ENCODE data around the gene OR10G2. TPM values are rescaled to one million over a fixed set of nuclear protein-coding genes. Genes with fewer than 3 reads are reported as not detected.
"Not testable (repeated sequence)": the region's sequence is repeated elsewhere in the genome, so short reads cannot be mapped to it uniquely, and the experiment has no call there.

The OR10G2 gene
- polyA plus RNA-seq, 3 donors, result not detected

- H3K4me1 Mint-ChIP-seq, result no peaks in the 10 kb centered on the region
- Histone ChIP-seq H3K4me2 (replicated peaks; ENCODE audit: extremely low read depth, low read length, poor library complexity, severe bottlenecking) (no peak overlapping the region), H4K20me1 (ENCODE audit: insufficient read depth, low read length) (no peaks in the 10 kb centered on the region), H3K9ac (ENCODE audit: insufficient read depth, low read length, poor library complexity, severe bottlenecking) (no peak overlapping the region), H3K9me3 (replicated peaks in 1 of 2; ENCODE audit: control insufficient read depth in 1 of 2, insufficient read depth in 1 of 2, low read length in 2 of 2) (no peaks in the 10 kb centered on the region), H3K27me3 (ENCODE audit: control insufficient read depth in 2 of 2, insufficient read depth in 2 of 2, low read length in 2 of 2) (no peaks in the 10 kb centered on the region), H3K27ac (ENCODE audit: low read depth in 1 of 2, low read length in 2 of 2) (no peak overlapping the region), H2AFZ (ENCODE audit: insufficient read depth, low read depth, low read length, poor library complexity, severe bottlenecking) (no peak overlapping the region), H3K4me3 (replicated peaks in 1 of 3; ENCODE audit: low read depth in 2 of 3, low read length in 3 of 3) (no peak overlapping the region), H3K4me1 (ENCODE audit: control insufficient read depth in 1 of 2, insufficient read depth in 2 of 2, low read length in 2 of 2) (no peaks in the 10 kb centered on the region), H3K36me3 (replicated peaks in 1 of 2; ENCODE audit: control insufficient read depth in 1 of 2, insufficient read depth in 2 of 2, low read length in 2 of 2) (no peaks in the 10 kb centered on the region), H3K79me2 (ENCODE audit: insufficient read depth, low read length) (no peaks in the 10 kb centered on the region)
- H3K36me3 Mint-ChIP-seq, result no peaks in the 10 kb centered on the region
- no CpG with 5 or more reads among the region's 1 CpG for WGBS (ENCODE audit: insufficient coverage)
- no peak overlapping the region for H3K27ac Mint-ChIP-seq
- TF ChIP-seq CTCF (IDR thresholded peaks at IDR 0.05), result no peak
- H3K27me3 Mint-ChIP-seq (ENCODE audit: low read depth in 3 of 3), result peaks cover 2 to 5% (median 3%) of the 10 kb centered on the region in 3 donors
- H3K4me3 Mint-ChIP-seq, result no peak overlapping the region
- intact Hi-C loops (cut with micrococcal nuclease), result no loop called here
- peaks cover 0 to 9% (median 0%) of the 10 kb centered on the region in 7 donors for H3K9me3 Mint-ChIP-seq
- DNase-seq, result no peak
Measured at GRCh38 chr14:21614240-21614639, 20.5 kb downstream of the OR10G2 start.

GRCh38 chr14:21612324-21612723 lies 22.4 kb downstream of the OR10G2 start:
- H3K27ac Mint-ChIP-seq, result no peak overlapping the region
- Histone ChIP-seq H3K9me3 (replicated peaks in 1 of 2; ENCODE audit: control insufficient read depth in 1 of 2, insufficient read depth in 1 of 2, low read length in 2 of 2) (no peaks in the 10 kb centered on the region), H3K79me2 (ENCODE audit: insufficient read depth, low read length) (no peaks in the 10 kb centered on the region), H3K4me3 (replicated peaks in 1 of 3; ENCODE audit: low read depth in 2 of 3, low read length in 3 of 3) (no peak overlapping the region), H4K20me1 (ENCODE audit: insufficient read depth, low read length) (no peaks in the 10 kb centered on the region), H3K27ac (ENCODE audit: low read depth in 1 of 2, low read length in 2 of 2) (no peak overlapping the region), H3K4me2 (replicated peaks; ENCODE audit: extremely low read depth, low read length, poor library complexity, severe bottlenecking) (no peak overlapping the region), H3K4me1 (ENCODE audit: control insufficient read depth in 1 of 2, insufficient read depth in 2 of 2, low read length in 2 of 2) (no peaks in the 10 kb centered on the region), H2AFZ (ENCODE audit: insufficient read depth, low read depth, low read length, poor library complexity, severe bottlenecking) (no peak overlapping the region), H3K36me3 (replicated peaks in 1 of 2; ENCODE audit: control insufficient read depth in 1 of 2, insufficient read depth in 2 of 2, low read length in 2 of 2) (no peaks in the 10 kb centered on the region), H3K27me3 (ENCODE audit: control insufficient read depth in 2 of 2, insufficient read depth in 2 of 2, low read length in 2 of 2) (no peaks in the 10 kb centered on the region), H3K9ac (ENCODE audit: insufficient read depth, low read length, poor library complexity, severe bottlenecking) (no peak overlapping the region)
- H3K4me1 Mint-ChIP-seq, result no peaks in the 10 kb centered on the region
- TF ChIP-seq CTCF (IDR thresholded peaks at IDR 0.05), result no peak
- no peak overlapping the region for H3K4me3 Mint-ChIP-seq
- H3K9me3 Mint-ChIP-seq, result peaks cover 0 to 6% (median 0%) of the 10 kb centered on the region in 7 donors
- DNase-seq, result no peak
- WGBS (ENCODE audit: insufficient coverage), result 98% methylated on average over 5 of the region's 6 CpGs
- intact Hi-C loops (cut with micrococcal nuclease), result no loop called here
- no peaks in the 10 kb centered on the region for H3K36me3 Mint-ChIP-seq
- H3K27me3 Mint-ChIP-seq (ENCODE audit: low read depth in 3 of 3), result peaks cover 5 to 7% (median 6%) of the 10 kb centered on the region in 3 donors

GRCh38 chr14:21602181-21602580 lies 32.6 kb downstream of the OR10G2 start:
- H3K79me2 ChIP-seq (ENCODE audit: insufficient read depth, low read length); H3K4me3 Mint-ChIP-seq; H3K9me3 ChIP-seq (replicated peaks in 1 of 2; ENCODE audit: control insufficient read depth in 1 of 2, insufficient read depth in 1 of 2, low read length in 2 of 2); H3K9me3 Mint-ChIP-seq; H3K9ac ChIP-seq (ENCODE audit: insufficient read depth, low read length, poor library complexity, severe bottlenecking); intact Hi-C loops (cut with micrococcal nuclease); H3K36me3 Mint-ChIP-seq; H3K4me2 ChIP-seq (replicated peaks; ENCODE audit: extremely low read depth, low read length, poor library complexity, severe bottlenecking); H3K27ac Mint-ChIP-seq; H2AFZ ChIP-seq (ENCODE audit: insufficient read depth, low read depth, low read length, poor library complexity, severe bottlenecking); H4K20me1 ChIP-seq (ENCODE audit: insufficient read depth, low read length); H3K4me3 ChIP-seq (replicated peaks in 1 of 3; ENCODE audit: low read depth in 2 of 3, low read length in 3 of 3); H3K4me1 Mint-ChIP-seq; H3K36me3 ChIP-seq (replicated peaks in 1 of 2; ENCODE audit: control insufficient read depth in 1 of 2, insufficient read depth in 2 of 2, low read length in 2 of 2); H3K27me3 ChIP-seq (ENCODE audit: control insufficient read depth in 2 of 2, insufficient read depth in 2 of 2, low read length in 2 of 2); H3K27ac ChIP-seq (ENCODE audit: low read depth in 1 of 2, low read length in 2 of 2); H3K4me1 ChIP-seq (ENCODE audit: control insufficient read depth in 1 of 2, insufficient read depth in 2 of 2, low read length in 2 of 2); DNase-seq: not testable (repeated sequence)
- 86% methylated on average over 6 of the region's 8 CpGs for WGBS (ENCODE audit: insufficient coverage)
- peaks cover 2 to 11% (median 8%) of the 10 kb centered on the region in 3 donors for H3K27me3 Mint-ChIP-seq (ENCODE audit: low read depth in 3 of 3)
